HepG2 (cell line): Measurements from ENCODE around the gene SEMA3B. TPM values are rescaled to one million over a fixed set of nuclear protein-coding genes. Genes with fewer than 3 reads are reported as not detected.
A peak's percentile ranks its signal among the peaks of the same experiment; 100 is the strongest.

ENCODE experiments used
- ARHGAP35 ChIP-seq: sonication (generic); formaldehyde crosslinking; IDR thresholded peaks from 2 replicates; pipeline ENCODE4 v1.9.0; 2022; ENCODE audit warnings: mild to moderate bottlenecking, inconsistent platforms, moderate library complexity, missing genetic modification reagents, borderline replicate concordance
- BCLAF1 ChIP-seq: fragments of 450-650 bp; IDR thresholded peaks from 2 replicates; pipeline ENCODE4 v1.6.1; 2017; ENCODE audit warnings: mild to moderate bottlenecking
- HDAC2 ChIP-seq: sonication (generic); formaldehyde crosslinking; IDR thresholded peaks from 2 replicates; pipeline ENCODE4 v1.4.0; 2020; ENCODE audit warnings: missing genetic modification reagents
- HNF1B ChIP-seq: sonication (generic); formaldehyde crosslinking; IDR thresholded peaks from 2 replicates; pipeline ENCODE4 v1.5.1; 2020; ENCODE audit warnings: mild to moderate bottlenecking, moderate library complexity, missing genetic modification reagents
- KDM1A ChIP-seq: IDR thresholded peaks from 2 replicates; pipeline ENCODE4 v1.6.1; 2016; ENCODE audit warnings: missing compliant biosample characterization
- MXI1 ChIP-seq: IDR thresholded peaks from 3 replicates; pipeline ENCODE4 v1.6.1; 2012; ENCODE audit warnings: low read depth, low read length, inconsistent platforms, borderline replicate concordance
- SIX4 ChIP-seq: sonication (generic); formaldehyde crosslinking; IDR thresholded peaks from 2 replicates; pipeline ENCODE4 v1.4.0; 2020; ENCODE audit warnings: missing genetic modification reagents
- SNAPC2 ChIP-seq: sonication (generic); formaldehyde crosslinking; IDR thresholded peaks from 2 replicates; pipeline ENCODE4 v1.8.1; 2022; ENCODE audit warnings: mild to moderate bottlenecking, missing genetic modification reagents
- SOX5 ChIP-seq: IDR thresholded peaks from 2 replicates; pipeline ENCODE4 v1.6.1; 2016; ENCODE audit warnings: borderline replicate concordance
- SRF ChIP-seq: IDR thresholded peaks from 2 replicates; pipeline ENCODE4 v1.6.1; 2011; ENCODE audit warnings: mild to moderate bottlenecking, low read depth, low read length, moderate library complexity
- ZBTB21 ChIP-seq: sonication (generic); formaldehyde crosslinking; IDR thresholded peaks from 2 replicates; pipeline ENCODE4 v1.4.0; 2020; ENCODE audit warnings: missing genetic modification reagents
- ZBTB38 ChIP-seq: sonication (generic); formaldehyde crosslinking; IDR thresholded peaks from 2 replicates; pipeline ENCODE4 v1.5.1; 2020; ENCODE audit warnings: mild to moderate bottlenecking, missing genetic modification reagents
- ZNF251 ChIP-seq: sonication (generic); formaldehyde crosslinking; IDR thresholded peaks from 2 replicates; pipeline ENCODE4 v1.9.0; 2021; ENCODE audit warnings: mild to moderate bottlenecking, missing genetic modification reagents
- ZNF256 ChIP-seq: sonication (generic); formaldehyde crosslinking; conservative IDR thresholded peaks from 2 replicates; pipeline ENCODE4 v1.4.0; 2020; ENCODE audit warnings: missing genetic modification reagents
- ZNF501 ChIP-seq: sonication (generic); formaldehyde crosslinking; IDR thresholded peaks from 2 replicates; pipeline ENCODE4 v1.5.1; 2020; ENCODE audit warnings: mild to moderate bottlenecking, moderate library complexity, missing genetic modification reagents
- polyA plus RNA-seq, 8 experiments: library from polyadenylated mRNA; depleted of rRNA in 3 of 8; stranded (reverse) in 7 of 8; unstranded in 1 of 8; fragments of >200 nt; fragmentation: Illumina TruSeq in 4 of 8; extraction: Trizol in 4 of 8; gene quantifications; 2 replicates each; pipeline versions ENCODE4 v1.2.1 to v1.2.3, GENCODE V29; 2011 to 2016; ENCODE audit warnings: low read depth in 4 of 8, missing spikeins in 1 of 8, mixed read lengths in 1 of 8; ENCODE audit not compliant: insufficient read depth in 1 of 8
- total RNA-seq, 5 experiments: library from RNA; depleted of rRNA; stranded (reverse); fragments of >200 nt; fragmentation: Illumina TruSeq; extraction: Trizol; gene quantifications; 2 replicates each; pipeline ENCODE4 v1.2.3, GENCODE V29; 2016; ENCODE audit warnings: low read depth in 1 of 5
- TF ChIP-seq, protein P1 (sequence below): sonication (generic); formaldehyde crosslinking; IDR thresholded peaks from 2 replicates; pipeline ENCODE4 v1.5.1; 2020; ENCODE audit warnings: missing genetic modification reagents, mild to moderate bottlenecking, borderline replicate concordance
- TF ChIP-seq, protein P2 (sequence below): sonication (generic); formaldehyde crosslinking; IDR thresholded peaks from 2 replicates; pipeline ENCODE4 v1.4.0; 2020; ENCODE audit warnings: missing genetic modification reagents, mild to moderate bottlenecking, borderline replicate concordance
- TF ChIP-seq, protein P3 (sequence below): IDR thresholded peaks from 2 replicates; pipeline ENCODE4 v1.6.1; 2016; ENCODE audit warnings: low read depth, control low read depth

Gene SEMA3B
- total and polyA plus RNA-seq, 2 of the 13 experiments (the other 11 are each of a cell fraction or from before 2014, with no cell fraction given) = 93.2 to 158 TPM

DNA sequence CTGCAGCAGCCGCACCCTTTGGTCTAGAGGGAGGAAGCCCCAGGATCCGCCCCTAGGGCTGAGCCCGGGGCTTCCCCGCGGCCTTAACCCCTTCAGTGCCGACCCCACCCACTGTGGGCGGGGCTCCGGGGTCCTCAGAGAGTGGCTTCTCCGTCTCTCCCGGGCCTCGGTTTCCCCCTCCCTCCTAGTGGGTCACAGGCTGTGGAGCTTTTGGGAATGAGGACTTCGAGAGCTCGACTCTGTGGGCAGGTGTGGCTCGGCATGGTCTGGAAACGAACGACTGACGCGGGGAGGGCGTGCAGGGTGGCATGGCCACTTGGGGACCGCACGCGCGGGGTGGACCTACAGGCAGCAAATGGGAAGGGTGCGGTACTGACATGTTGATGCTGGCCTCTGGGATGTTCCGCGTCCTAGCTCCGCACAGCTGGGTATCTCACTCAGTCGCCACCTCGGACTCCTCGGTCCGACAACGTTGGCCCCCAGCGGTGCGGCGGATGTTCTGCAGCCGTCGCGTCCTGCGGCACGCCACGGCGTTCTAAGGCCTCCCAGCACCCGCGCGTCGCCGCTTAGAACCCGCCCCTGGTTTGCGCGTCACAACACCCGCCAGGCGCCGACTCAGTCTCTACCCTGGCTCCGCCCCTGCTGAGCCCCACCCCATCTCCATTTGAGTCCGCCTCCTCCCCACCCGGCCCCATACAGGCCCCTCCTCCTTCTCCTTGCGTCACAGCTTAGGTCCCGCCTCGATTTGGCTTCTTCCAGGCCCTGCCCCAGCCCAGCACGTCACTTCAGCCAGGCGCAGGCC, 30.1 kb downstream of the SEMA3B start, which contains the start of the genes HYAL3 and NAA80 (continued):
- no peak for TF ChIP-seq ZBTB21 (CRISPR knock-in tag)
- TF ChIP-seq, protein P1, sequence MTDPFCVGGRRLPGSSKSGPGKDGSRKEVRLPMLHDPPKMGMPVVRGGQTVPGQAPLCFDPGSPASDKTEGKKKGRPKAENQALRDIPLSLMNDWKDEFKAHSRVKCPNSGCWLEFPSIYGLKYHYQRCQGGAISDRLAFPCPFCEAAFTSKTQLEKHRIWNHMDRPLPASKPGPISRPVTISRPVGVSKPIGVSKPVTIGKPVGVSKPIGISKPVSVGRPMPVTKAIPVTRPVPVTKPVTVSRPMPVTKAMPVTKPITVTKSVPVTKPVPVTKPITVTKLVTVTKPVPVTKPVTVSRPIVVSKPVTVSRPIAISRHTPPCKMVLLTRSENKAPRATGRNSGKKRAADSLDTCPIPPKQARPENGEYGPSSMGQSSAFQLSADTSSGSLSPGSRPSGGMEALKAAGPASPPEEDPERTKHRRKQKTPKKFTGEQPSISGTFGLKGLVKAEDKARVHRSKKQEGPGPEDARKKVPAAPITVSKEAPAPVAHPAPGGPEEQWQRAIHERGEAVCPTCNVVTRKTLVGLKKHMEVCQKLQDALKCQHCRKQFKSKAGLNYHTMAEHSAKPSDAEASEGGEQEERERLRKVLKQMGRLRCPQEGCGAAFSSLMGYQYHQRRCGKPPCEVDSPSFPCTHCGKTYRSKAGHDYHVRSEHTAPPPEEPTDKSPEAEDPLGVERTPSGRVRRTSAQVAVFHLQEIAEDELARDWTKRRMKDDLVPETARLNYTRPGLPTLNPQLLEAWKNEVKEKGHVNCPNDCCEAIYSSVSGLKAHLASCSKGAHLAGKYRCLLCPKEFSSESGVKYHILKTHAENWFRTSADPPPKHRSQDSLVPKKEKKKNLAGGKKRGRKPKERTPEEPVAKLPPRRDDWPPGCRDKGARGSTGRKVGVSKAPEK (CRISPR knock-in tag) = no peak
- TF ChIP-seq ZNF256 (CRISPR knock-in tag) = no peak
- TF ChIP-seq, protein P2, sequence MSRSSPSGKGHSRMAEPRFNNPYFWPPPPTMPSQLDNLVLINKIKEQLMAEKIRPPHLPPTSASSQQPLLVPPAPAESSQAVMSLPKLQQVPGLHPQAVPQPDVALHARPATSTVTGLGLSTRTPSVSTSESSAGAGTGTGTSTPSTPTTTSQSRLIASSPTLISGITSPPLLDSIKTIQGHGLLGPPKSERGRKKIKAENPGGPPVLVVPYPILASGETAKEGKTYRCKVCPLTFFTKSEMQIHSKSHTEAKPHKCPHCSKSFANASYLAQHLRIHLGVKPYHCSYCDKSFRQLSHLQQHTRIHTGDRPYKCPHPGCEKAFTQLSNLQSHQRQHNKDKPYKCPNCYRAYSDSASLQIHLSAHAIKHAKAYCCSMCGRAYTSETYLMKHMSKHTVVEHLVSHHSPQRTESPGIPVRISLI (CRISPR knock-in tag) = peak; percentile 27; the same call in 1 of the 2 replicates
- no peak for TF ChIP-seq SIX4 (CRISPR knock-in tag)
- peak; percentile 74; the same call in 1 of the 3 replicates for TF ChIP-seq MXI1
- no peak for TF ChIP-seq SNAPC2 (CRISPR knock-in tag)
- no peak for TF ChIP-seq KDM1A (CRISPR knock-in tag)
- TF ChIP-seq, protein P3, sequence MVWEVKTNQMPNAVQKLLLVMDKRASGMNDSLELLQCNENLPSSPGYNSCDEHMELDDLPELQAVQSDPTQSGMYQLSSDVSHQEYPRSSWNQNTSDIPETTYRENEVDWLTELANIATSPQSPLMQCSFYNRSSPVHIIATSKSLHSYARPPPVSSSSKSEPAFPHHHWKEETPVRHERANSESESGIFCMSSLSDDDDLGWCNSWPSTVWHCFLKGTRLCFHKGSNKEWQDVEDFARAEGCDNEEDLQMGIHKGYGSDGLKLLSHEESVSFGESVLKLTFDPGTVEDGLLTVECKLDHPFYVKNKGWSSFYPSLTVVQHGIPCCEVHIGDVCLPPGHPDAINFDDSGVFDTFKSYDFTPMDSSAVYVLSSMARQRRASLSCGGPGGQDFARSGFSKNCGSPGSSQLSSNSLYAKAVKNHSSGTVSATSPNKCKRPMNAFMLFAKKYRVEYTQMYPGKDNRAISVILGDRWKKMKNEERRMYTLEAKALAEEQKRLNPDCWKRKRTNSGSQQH (CRISPR knock-in tag) = peak; percentile 69
- no peak for TF ChIP-seq SOX5 (CRISPR knock-in tag)
- no peak; the same call in 1 of the 2 replicates for TF ChIP-seq SRF
- TF ChIP-seq ZBTB38 (CRISPR knock-in tag) = peak; percentile 76; the same call in 1 of the 2 replicates
- no peak; the same call in 1 of the 2 replicates for TF ChIP-seq ZNF251 (CRISPR knock-in tag)
- TF ChIP-seq ZNF501 = peak; percentile 50; the same call in 1 of the 2 replicates
- TF ChIP-seq ARHGAP35 (CRISPR knock-in tag) = 0 out of 2 replicates have a peak, but pooled peaks have one; percentile 63
- 0 out of 2 replicates have a peak, but pooled peaks have one; percentile 21 for TF ChIP-seq HDAC2 (CRISPR knock-in tag)
- peak; percentile 24; the same call in 1 of the 2 replicates for TF ChIP-seq HNF1B
- no peak for TF ChIP-seq BCLAF1
